HL-60 (cell line): ENCODE results near the gene CD164.
A peak's percentile ranks its signal among the peaks of the same experiment; 100 is the strongest.

ENCODE experiments used
- DNase-seq, 2 experiments: peaks; one replicate each; pipeline ENCODE4 v3.0.0-alpha.2; 2010 to 2020; ENCODE audit warnings: low read depth in 1 of 2, low spot score in 1 of 2
- H3K27ac ChIP-seq: fragments of 250-450 bp; sonication (Bioruptor Pico); replicated peaks from 2 replicates; pipeline ENCODE4 v1.5.1; 2020; ENCODE audit warnings: mild to moderate bottlenecking, moderate library complexity
- H3K27me3 ChIP-seq: fragments of 250-450 bp; sonication (Bioruptor Pico); 2 replicates; pipeline ENCODE4 v1.5.1; 2021; ENCODE audit warnings: mild to moderate bottlenecking, moderate library complexity; ENCODE audit not compliant: insufficient read depth, poor library complexity, severe bottlenecking
- H3K4me3 ChIP-seq: replicated peaks from 2 replicates; pipeline ENCODE4 v1.5.1; 2011; ENCODE audit warnings: mild to moderate bottlenecking, control low read depth, low read length; ENCODE audit not compliant: insufficient read depth
- GABPA ChIP-seq: IDR thresholded peaks from 2 replicates; pipeline ENCODE4 v1.6.1; 2012; ENCODE audit warnings: low read depth
- POLR2AphosphoS5 ChIP-seq: IDR thresholded peaks from 2 replicates; pipeline ENCODE4 v1.6.1; 2012; ENCODE audit warnings: low read depth
- REST ChIP-seq: IDR thresholded peaks from 2 replicates; pipeline ENCODE4 v1.6.1; 2012; ENCODE audit warnings: low read depth; ENCODE audit not compliant: insufficient replicate concordance
- SPI1 ChIP-seq: IDR thresholded peaks from 2 replicates; pipeline ENCODE4 v1.6.1; 2012; ENCODE audit warnings: low read depth, mild to moderate bottlenecking, borderline replicate concordance
- TF ChIP-seq, protein P1 (sequence below): IDR thresholded peaks from one replicate; pipeline ENCODE4 v1.5.1; 2011; ENCODE audit warnings: low read length, control low read depth, inconsistent platforms; ENCODE audit not compliant: insufficient read depth

CD164 gene

GRCh38 chr6:109343518-109343917, 38.7 kb downstream of the CD164 start:
- Histone ChIP-seq H3K27me3 (no peaks in the 10 kb centered on the region), H3K27ac (no peak overlapping the region), H3K4me3 (no peak overlapping the region)
- TF ChIP-seq REST (no peak), POLR2AphosphoS5 (no peak), SPI1 (no peak), GABPA (no peak)
- TF ChIP-seq, protein P1, sequence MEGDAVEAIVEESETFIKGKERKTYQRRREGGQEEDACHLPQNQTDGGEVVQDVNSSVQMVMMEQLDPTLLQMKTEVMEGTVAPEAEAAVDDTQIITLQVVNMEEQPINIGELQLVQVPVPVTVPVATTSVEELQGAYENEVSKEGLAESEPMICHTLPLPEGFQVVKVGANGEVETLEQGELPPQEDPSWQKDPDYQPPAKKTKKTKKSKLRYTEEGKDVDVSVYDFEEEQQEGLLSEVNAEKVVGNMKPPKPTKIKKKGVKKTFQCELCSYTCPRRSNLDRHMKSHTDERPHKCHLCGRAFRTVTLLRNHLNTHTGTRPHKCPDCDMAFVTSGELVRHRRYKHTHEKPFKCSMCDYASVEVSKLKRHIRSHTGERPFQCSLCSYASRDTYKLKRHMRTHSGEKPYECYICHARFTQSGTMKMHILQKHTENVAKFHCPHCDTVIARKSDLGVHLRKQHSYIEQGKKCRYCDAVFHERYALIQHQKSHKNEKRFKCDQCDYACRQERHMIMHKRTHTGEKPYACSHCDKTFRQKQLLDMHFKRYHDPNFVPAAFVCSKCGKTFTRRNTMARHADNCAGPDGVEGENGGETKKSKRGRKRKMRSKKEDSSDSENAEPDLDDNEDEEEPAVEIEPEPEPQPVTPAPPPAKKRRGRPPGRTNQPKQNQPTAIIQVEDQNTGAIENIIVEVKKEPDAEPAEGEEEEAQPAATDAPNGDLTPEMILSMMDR: no peak
- no peak for DNase-seq

DNA sequence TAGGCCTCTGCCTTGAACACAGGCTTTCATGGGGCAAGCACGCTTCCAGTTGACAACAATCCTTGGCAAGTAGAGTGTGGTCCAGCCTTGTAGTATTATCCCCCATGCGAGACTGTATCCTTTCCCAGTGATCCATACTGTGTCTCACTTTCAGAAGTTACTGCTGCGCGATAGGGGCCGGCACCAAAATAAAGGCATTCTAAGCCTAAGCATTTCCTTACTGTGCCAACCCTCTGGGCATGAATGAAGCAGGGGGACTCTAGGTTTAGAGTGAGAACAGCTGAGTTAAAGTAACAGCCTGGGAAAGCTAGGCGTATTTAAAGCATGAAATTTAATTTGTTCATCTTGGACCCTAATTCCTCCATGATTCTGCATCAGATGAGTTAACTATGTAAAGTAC, 39.4 kb downstream of the CD164 start:
- no peak for TF ChIP-seq POLR2AphosphoS5
- TF ChIP-seq GABPA: no peak
- TF ChIP-seq, protein P1: no peak
- no peak for TF ChIP-seq SPI1
- TF ChIP-seq REST: no peak
- no peaks in the 10 kb centered on the region for H3K27me3 ChIP-seq
- no peak for DNase-seq
- H3K4me3 ChIP-seq: no peak overlapping the region
- H3K27ac ChIP-seq: no peak overlapping the region

GRCh38 chr6:109342506-109342905, 39.8 kb downstream of the CD164 start:
- Histone ChIP-seq H3K27ac (no peak overlapping the region), H3K27me3 (no peaks in the 10 kb centered on the region), H3K4me3 (no peak overlapping the region)
- peak; percentile 23; the same call in 1 of the 2 replicates for TF ChIP-seq SPI1
- TF ChIP-seq POLR2AphosphoS5: no peak
- TF ChIP-seq, protein P1: no peak
- no peak for TF ChIP-seq GABPA
- no peak for TF ChIP-seq REST
- DNase-seq: no peak
